Type B pancreatic cell (in vitro differentiated cells): ENCODE results near the gene MTHFR. TPM values are rescaled to one million over a fixed set of nuclear protein-coding genes. Genes with fewer than 3 reads are reported as not detected.

Experiments used
- total RNA-seq: library from RNA; stranded (reverse); gene quantifications from 2 replicates; pipeline ENCODE4 v1.2.1, GENCODE V29; 2021; ENCODE audit warnings: low replicate concordance

MTHFR gene
- total RNA-seq, 1 donor from 2014 or later = 30.1 TPM

Other genes with a start within 250 kb of the MTHFR start
- 5.9 and 7.4 TPM in 2 replicates for gene FBXO2, start 151.5 kb downstream of the MTHFR start, total RNA-seq
- gene FBXO44, start 151.1 kb downstream of the MTHFR start, total RNA-seq = 14.1 and 24.8 TPM in 2 replicates
- 4.3 and 6.5 TPM in 2 replicates for gene FBXO6, start 141.8 kb downstream of the MTHFR start, total RNA-seq
- gene MAD2L2, start 124.8 kb downstream of the MTHFR start, total RNA-seq = 45.0 and 70.7 TPM in 2 replicates
- gene DRAXIN, start 114.3 kb downstream of the MTHFR start, total RNA-seq = 1.1 and 13.5 TPM in 2 replicates
- 38.0 and 38.6 TPM in 2 replicates for gene AGTRAP, start 69.8 kb downstream of the MTHFR start, total RNA-seq
- gene C1orf167, start 43.8 kb downstream of the MTHFR start, total RNA-seq = 0.40 TPM in 1 of 2 replicates, not detected in the other
- gene CLCN6, start 227 bp upstream of the MTHFR start, total RNA-seq = 21.3 and 31.1 TPM in 2 replicates
- not detected in 2 replicates for gene NPPA, start 41.8 kb upstream of the MTHFR start, total RNA-seq
- gene NPPB, start 53.0 kb upstream of the MTHFR start, total RNA-seq = 0.71 and 1.7 TPM in 2 replicates
- gene KIAA2013, start 120.5 kb upstream of the MTHFR start, total RNA-seq = 39.5 and 50.3 TPM in 2 replicates
- 81.8 and 110 TPM in 2 replicates for gene PLOD1, start 128.8 kb upstream of the MTHFR start, total RNA-seq
- 71.4 and 72.3 TPM in 2 replicates for gene MFN2, start 174.5 kb upstream of the MTHFR start, total RNA-seq
- 24.0 and 37.6 TPM in 2 replicates for gene MIIP, start 213.5 kb upstream of the MTHFR start, total RNA-seq